Left lung (tissue), 10 donors: ENCODE results near the gene CA11. TPM values are rescaled to one million over a fixed set of nuclear protein-coding genes. Genes with fewer than 3 reads are reported as not detected.

Experiments used
- ATAC-seq: fragments of 200-7000 bp; cut with Tn5 transposase; one replicate; pipeline ENCODE4 v1.9.1; 2020; ENCODE audit warnings: moderate library complexity
- DNase-seq, 4 donors: peaks; one replicate each; pipeline ENCODE4 v3.0.0-alpha.2; 2013 to 2020
- H3K27ac ChIP-seq, 2 donors: fragments of 200-600 bp; sonication (generic) in 1 of 2; one replicate each; pipeline versions ENCODE4 v1.5.0 to v1.8.0; 2020 to 2021
- H3K27me3 ChIP-seq, 2 donors: fragments of 200-600 bp; sonication (generic) in 1 of 2; one replicate each; pipeline versions ENCODE4 v1.5.0 to v1.8.0; 2020 to 2021
- H3K36me3 ChIP-seq, 2 donors: fragments of 200-600 bp; sonication (generic) in 1 of 2; one replicate each; pipeline versions ENCODE4 v1.5.0 to v1.8.0; 2020 to 2021
- H3K4me1 ChIP-seq, 2 donors: fragments of 200-600 bp; one replicate each; pipeline ENCODE4 v1.8.0; 2021
- H3K4me3 ChIP-seq, 2 donors: fragments of 200-600 bp; sonication (generic) in 1 of 2; one replicate each; pipeline versions ENCODE4 v1.5.0 to v1.8.0; 2020 to 2021; ENCODE audit warnings: mild to moderate bottlenecking in 1 of 2
- H3K9me3 ChIP-seq, 2 donors: fragments of 200-600 bp; sonication (generic) in 1 of 2; one replicate each; pipeline versions ENCODE4 v1.5.0 to v1.8.0; 2020 to 2021
- intact Hi-C, 2 donors: fragments of 100-400 bp; cut with DNase I; formaldehyde crosslinking; loops; one replicate each; pipeline versions ENCODE4 v1.11.2 to v1.14.2; 2022
- polyA plus RNA-seq, 6 donors: library from polyadenylated mRNA; unstranded; fragments of 120-200 nt; gene quantifications; one replicate each; pipeline ENCODE4 v1.2.1, GENCODE V29; 2013; ENCODE audit not compliant: insufficient read length in 6 of 6
- total RNA-seq, 2 donors: library from RNA; stranded (reverse); fragmentation: NEBNext Ultra II Directional; extraction: Animal tissue kit (Norgen Biotek cat#: 25700); gene quantifications; one replicate each; pipeline ENCODE4 v1.2.1, GENCODE V29; 2021
- TF ChIP-seq, protein P1 (sequence below), 2 donors: fragments of 200-600 bp; sonication (generic) in 1 of 2; IDR thresholded peaks; one replicate each; pipeline versions ENCODE4 v1.5.0 to v1.8.0; 2021; ENCODE audit warnings: antibody characterized with exemption in 2 of 2
- donor health status: DM: no; HTN: yes; CAD: no.
- donor health status: DM: no; HTN: no; CAD: no.

CA11 gene
- total and polyA plus RNA-seq, 8 donors: 3.6 to 5.6 (median 4.5) TPM

DNA sequence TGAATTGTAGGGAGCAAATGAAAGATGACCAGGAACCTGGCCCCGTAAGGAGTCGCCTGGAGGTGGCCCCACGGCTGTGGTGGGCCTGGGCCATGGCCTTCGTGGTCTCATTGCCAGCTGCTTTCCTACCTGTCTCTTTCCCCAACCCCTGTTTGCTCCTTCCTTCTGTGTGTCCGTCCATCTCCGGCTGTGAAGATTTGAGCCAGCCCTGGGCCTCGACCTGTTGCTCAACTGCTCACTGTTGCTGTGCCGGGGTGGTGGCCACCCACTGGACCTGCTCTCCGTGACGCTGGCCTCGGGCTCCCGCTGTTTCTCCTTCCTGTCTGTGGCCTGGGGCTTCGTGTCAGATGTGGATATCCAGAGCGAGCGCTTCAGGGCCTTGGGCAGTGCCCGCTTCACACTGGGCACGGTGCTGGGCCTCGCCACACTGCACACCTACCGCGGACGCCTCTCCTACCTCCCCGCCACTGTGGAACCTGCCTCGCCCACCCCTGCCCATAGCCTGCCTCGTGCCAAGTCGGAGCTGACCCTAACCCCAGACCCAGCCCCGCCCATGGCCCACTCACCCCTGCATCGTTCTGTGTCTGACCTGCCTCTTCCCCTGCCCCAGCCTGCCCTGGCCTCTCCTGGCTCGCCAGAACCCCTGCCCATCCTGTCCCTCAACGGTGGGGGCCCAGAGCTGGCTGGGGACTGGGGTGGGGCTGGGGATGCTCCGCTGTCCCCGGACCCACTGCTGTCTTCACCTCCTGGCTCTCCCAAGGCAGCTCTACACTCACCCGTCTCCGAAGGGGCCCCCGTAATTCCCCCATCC lies 17.3 kb downstream of the CA11 start:
- intact Hi-C loops: no loop called here
- no peaks in the 10 kb centered on the region for H3K27me3 ChIP-seq
- no peak overlapping the region for H3K27ac ChIP-seq
- peaks cover 0 to 42% of the 10 kb centered on the region in 2 donors for H3K36me3 ChIP-seq
- TF ChIP-seq, protein P1, sequence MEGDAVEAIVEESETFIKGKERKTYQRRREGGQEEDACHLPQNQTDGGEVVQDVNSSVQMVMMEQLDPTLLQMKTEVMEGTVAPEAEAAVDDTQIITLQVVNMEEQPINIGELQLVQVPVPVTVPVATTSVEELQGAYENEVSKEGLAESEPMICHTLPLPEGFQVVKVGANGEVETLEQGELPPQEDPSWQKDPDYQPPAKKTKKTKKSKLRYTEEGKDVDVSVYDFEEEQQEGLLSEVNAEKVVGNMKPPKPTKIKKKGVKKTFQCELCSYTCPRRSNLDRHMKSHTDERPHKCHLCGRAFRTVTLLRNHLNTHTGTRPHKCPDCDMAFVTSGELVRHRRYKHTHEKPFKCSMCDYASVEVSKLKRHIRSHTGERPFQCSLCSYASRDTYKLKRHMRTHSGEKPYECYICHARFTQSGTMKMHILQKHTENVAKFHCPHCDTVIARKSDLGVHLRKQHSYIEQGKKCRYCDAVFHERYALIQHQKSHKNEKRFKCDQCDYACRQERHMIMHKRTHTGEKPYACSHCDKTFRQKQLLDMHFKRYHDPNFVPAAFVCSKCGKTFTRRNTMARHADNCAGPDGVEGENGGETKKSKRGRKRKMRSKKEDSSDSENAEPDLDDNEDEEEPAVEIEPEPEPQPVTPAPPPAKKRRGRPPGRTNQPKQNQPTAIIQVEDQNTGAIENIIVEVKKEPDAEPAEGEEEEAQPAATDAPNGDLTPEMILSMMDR (IDR thresholded peaks at IDR 0.05): no peak
- H3K4me3 ChIP-seq: no peak overlapping the region
- ATAC-seq (no peak), DNase-seq (no peak)
- H3K9me3 ChIP-seq: no peaks in the 10 kb centered on the region
- peaks cover 14 to 56% of the 10 kb centered on the region in 2 donors for H3K4me1 ChIP-seq

DNA sequence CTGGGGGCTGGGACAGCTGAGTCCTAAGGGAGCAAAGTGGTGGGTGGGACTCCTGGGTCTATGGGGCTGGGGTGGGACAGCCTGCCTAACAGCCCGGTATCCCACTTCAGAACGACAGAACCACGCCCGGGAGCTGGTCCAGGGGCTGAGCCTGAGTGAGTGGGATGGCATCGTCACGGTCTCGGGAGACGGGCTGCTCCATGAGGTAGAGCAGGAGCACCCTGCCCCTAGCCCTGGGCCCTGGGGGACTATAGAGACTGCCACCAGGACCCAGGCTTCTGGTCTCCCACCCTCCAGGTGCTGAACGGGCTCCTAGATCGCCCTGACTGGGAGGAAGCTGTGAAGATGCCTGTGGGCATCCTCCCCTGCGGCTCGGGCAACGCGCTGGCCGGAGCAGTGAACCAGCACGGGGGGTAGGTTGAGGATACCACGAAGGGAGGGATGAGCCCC lies 18.1 kb downstream of the CA11 start:
- Histone ChIP-seq H3K36me3 (peaks cover 0 to 42% of the 10 kb centered on the region in 2 donors), H3K27me3 (no peaks in the 10 kb centered on the region), H3K4me3 (no peak overlapping the region), H3K27ac (no peak overlapping the region), H3K9me3 (no peaks in the 10 kb centered on the region), H3K4me1 (peaks cover 6 to 56% of the 10 kb centered on the region in 2 donors)
- no peak for DNase-seq
- intact Hi-C loops: no loop called here
- ATAC-seq: no peak
- TF ChIP-seq, protein P1 (IDR thresholded peaks at IDR 0.05): no peak

GRCh38 chr19:48627201-48627864 lies 18.7 kb downstream of the CA11 start:
- no peaks in the 10 kb centered on the region for H3K9me3 ChIP-seq
- intact Hi-C loops: no loop called here
- H3K36me3 ChIP-seq: peaks cover 0 to 42% of the 10 kb centered on the region in 2 donors
- no peak for DNase-seq
- peaks cover 6 to 55% of the 10 kb centered on the region in 2 donors for H3K4me1 ChIP-seq
- H3K4me3 ChIP-seq: no peak overlapping the region
- H3K27me3 ChIP-seq: no peaks in the 10 kb centered on the region
- no peak overlapping the region for H3K27ac ChIP-seq
- TF ChIP-seq, protein P1 (IDR thresholded peaks at IDR 0.05): no peak
- ATAC-seq: no peak

DNA sequence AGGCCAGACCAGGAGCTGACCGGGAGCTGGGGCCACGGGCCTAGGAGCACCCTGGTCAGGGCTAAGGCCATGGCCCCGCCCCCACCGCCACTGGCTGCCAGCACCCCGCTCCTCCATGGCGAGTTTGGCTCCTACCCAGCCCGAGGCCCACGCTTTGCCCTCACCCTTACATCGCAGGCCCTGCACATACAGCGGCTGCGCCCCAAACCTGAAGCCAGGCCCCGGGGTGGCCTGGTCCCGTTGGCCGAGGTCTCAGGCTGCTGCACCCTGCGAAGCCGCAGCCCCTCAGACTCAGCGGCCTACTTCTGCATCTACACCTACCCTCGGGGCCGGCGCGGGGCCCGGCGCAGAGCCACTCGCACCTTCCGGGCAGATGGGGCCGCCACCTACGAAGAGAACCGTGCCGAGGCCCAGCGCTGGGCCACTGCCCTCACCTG lies 20.1 kb downstream of the CA11 start:
- DNase-seq: peak in 1 of 4 donors; percentile 79
- TF ChIP-seq, protein P1 (IDR thresholded peaks at IDR 0.05): no peak
- Histone ChIP-seq H3K27me3 (no peaks in the 10 kb centered on the region), H3K27ac (no peak overlapping the region), H3K4me1 (peaks cover 4 to 56% of the 10 kb centered on the region in 2 donors), H3K4me3 (no peak overlapping the region), H3K9me3 (no peaks in the 10 kb centered on the region), H3K36me3 (peaks cover 0 to 47% of the 10 kb centered on the region in 2 donors)
- intact Hi-C loops: no loop called here
- ATAC-seq: no peak
